Activated T-cell treated with anti-CD3 and anti-CD28 coated beads for 48 hours (primary cell): ENCODE data around the gene AK1.

ENCODE experiments used
- DNase-seq: peaks from one replicate; pipeline ENCODE4 v3.0.0-alpha.2; 2020; ENCODE audit warnings: low read depth

The AK1 gene

GRCh38 chr9:127817881-127818434, 59.5 kb downstream of the AK1 start:
- DNase-seq = no peak

- no peak for DNase-seq
These were observed 60.7 kb downstream of the AK1 start for GRCh38 chr9:127816728-127817127.
